GM19468 (cell line): ENCODE measurements around the gene RPP30.

ENCODE experiments used
- ATAC-seq: cut with Tn5 transposase; IDR thresholded peaks from one replicate; pipeline ENCODE4 v1.9.1; 2021; ENCODE audit warnings: mild to moderate bottlenecking, moderate library complexity, moderate number of reproducible peaks; ENCODE audit not compliant: unreplicated experiment; ENCODE audit errors: extremely low read depth

The RPP30 gene

DNA sequence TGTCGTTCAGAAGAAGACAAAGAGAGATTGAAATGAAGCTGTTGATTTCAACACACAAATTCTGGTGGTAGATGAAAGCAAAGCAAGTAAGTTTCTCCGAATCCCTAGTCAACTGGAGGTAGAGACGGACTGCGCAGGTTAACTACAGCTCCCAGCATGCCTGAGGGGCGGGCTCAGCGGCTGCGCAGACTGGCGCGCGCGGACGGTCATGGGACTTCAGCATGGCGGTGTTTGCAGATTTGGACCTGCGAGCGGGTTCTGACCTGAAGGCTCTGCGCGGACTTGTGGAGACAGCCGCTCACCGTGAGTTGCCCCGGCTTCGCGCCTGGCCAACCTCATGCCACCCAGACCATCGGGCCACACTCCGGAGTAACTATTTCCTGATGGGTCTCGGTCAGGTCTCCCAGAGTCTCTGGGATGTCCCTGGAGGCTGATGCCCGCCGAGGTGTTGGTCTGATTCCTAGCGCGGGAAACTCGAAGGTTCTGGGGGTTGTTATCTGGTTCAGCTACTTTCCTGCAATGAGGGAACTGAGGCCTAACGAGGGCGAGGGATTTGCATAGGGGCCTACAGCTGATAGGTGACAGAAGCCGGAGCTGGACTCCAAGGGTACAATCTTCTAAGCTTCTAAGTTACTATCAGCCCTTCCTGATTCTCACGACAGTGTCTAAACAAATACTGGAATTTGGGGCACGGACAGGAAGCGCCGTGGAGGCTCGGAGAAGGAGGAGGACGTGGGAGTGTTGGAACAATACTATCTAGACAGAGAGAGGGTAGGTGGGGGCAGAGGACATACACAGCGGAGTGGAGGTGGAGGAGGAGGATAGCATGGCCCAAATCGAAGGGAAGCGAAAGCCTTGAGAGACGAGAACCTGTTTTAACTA, at the start of gene RPP30:
Gene RPP30, plus strand, starts transcription at position 209 of the 882 bp plus-strand sequence. Its CDS starts 13 bp downstream, at position 222.
- ATAC-seq = peak; percentile 87

DNA sequence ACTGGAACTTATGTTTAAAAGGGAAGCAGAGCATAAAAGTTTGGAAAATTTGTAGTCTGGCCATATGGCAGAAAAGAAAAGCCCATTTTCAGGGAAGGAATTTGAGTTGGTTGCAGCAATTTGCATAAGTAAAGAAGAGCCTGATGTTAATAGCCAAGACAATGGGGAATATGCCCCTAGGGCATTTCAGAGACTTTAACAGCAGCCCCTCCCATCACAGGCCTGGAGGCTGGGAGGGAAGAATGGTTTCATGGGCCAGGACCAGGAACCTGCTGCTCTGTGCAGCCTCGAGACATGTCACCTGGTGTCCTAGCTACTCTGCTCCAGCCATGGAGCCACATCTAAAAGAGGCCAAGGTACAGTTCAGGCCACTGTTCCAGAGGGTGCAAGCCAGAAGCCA, 49.3 kb upstream of the RPP30 start:
- no peak for ATAC-seq

DNA sequence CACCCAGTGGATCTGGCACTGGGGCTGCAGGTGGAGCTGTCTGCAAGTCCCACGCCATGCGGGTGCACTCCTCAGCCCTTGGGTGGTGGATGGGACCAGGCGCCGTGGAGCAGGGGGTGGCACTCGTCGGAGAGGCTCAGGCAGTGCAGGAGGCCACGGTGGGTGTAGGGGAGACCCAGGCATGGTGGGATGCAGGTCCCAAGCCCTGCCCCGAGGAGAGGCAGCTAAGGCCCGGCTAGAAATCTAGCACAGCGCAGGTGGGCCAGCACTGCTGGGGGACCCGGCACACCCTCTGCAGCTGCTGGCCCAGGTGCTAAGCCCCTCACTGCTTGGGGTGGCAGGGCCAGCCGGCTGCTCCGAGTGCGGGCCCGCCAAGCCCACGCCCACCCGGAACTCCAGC, 39.7 kb upstream of the RPP30 start:
- no peak for ATAC-seq

DNA sequence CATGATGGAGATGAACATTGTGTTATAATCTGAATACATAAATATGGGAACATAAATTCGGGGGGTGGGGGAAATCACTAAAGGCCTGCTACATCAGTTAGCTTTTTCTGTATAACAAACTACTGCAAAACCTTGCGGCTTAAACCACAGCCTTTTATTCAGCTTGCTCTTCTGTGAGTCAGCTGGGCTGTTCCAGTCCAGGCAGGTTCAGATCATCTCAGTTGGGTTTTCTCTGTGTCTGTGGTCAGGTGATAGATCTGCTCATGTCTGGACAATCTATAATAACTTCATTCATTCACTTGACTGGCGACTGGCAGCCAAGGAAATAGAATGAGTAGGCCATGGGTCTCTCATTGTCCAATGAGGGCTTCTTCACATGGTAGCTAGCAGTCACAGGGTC, 37.4 kb upstream of the RPP30 start:
- no peak for ATAC-seq

DNA sequence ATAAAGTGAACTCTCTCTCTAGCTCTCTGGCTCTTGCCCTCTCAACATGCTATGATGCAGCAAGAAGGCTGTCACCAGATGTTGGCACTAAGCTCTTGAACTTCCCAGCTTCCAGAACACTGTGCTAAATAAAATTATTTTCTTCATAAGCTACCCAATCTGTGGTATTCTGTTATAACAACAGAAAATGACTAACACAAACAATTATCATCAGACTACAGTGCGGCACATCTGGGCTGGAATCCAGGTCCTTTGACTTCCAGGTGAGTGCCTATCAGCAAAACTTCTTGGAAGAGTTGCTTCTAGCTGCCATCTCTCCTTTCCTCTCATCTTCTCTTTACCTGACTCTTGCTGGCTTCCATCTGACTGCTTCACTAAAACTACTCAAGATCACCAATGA, 34.3 kb upstream of the RPP30 start:
- no peak for ATAC-seq

DNA sequence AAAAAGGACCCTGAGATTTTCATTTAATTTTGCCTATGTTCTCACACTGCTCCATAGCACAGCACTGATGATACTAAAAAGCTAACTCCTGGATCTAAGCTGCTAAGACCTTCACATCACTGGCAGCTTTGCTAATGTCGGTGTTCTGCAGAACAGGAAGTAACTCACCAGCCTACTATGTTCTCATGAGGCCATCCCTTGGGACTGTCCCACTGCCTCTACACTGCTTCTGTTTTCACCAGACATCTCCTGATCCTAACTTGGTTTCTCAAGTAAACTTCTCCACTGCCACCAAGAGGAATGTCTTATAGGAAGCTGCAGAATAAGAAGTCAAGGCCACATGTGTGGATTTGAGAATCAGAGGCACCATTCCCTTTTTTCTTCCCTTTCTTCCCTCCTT, 29.0 kb upstream of the RPP30 start:
- ATAC-seq = no peak

DNA sequence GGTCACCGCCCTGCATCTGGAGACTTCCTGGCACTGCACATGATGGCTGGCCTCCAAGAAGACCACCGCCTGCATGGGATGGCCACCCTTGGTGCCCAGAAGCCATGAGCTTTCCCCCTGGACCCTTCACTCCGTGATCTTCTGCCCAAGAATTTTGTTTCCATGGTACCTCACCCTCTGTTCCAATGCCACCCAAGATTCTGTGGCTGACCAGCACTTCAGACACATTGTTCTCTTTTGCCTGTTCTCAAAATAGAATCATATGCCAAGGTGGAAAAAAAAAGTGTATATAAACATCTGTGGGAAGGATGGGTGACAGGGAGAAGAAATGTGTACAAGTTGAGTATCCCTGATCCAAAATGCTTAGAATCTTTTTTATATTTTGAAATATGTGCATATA, 26.0 kb upstream of the RPP30 start:
- no peak for ATAC-seq

DNA sequence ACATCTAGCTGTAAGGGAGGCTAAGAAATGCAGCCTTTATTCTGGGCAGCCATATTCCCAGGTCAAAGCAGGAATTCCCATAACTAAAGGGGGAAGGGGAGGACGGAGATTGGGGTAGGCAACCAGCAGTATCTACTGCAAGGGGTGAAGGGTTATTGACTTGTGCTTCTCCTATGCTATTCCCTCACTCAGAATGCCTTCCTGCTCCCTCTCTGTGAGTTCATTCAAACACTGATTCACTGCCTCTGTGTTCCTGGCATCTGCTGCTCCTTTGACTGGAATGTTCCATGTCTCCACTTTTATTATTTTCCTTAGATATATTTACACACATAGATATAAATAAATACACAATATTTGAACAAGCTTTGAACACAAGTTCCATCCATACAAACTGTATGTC, 25.0 kb upstream of the RPP30 start:
- no peak for ATAC-seq

DNA sequence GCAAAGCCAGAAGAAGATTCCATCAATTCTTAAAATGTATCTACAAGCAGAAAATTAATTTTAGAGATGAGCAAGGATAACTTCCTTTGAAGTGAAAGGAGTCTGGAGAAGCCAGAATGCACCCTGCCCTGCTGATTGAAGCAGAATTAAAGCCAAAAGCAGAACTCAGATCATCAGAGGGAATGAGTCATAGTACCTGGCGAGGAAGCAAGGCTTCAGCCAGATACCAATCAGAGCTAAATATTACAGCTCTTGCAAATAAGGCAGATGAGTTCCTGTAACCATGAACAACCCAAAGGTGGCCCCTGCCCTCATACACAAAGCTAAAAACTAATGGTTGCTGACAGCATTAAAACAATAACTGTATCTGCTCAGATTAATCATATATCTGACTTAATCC, 24.3 kb upstream of the RPP30 start:
- no peak for ATAC-seq

DNA sequence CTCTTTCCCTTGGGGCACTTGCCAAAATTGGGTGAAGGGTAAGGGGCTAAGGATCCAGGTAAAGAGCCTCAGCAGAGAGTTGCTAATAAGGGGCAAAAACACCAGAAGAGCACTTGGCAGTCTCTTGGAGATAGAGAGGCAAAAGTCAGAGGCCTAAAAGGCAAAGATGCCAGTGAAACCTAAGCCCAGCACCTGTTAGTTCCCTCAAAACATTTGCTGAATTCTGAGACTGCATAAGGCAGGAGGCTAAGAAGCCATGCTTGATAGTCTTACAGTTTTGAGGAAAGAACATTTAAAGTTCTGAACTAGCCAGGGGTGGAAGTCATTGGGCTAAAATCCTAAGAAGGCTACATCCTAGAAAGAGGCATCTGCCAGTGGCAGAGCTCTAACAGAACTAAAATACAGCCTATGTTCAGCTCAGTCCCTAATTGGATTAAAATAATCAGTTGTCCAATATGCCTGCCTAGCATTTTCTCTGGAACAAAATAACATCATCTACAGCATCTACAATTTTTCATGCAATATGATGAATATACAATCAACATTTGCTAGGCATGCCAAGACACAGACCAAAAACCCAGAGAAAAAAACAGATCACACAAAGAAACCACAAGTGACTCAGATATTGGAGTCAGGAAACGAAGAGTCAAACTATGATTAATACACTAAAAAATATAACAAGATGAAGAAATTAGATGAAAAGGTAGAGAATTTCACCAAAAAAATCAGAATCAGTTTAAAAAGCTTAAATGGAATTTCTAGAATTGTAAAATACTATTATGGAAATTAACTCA, 21.6 kb upstream of the RPP30 start:
- ATAC-seq = no peak

DNA sequence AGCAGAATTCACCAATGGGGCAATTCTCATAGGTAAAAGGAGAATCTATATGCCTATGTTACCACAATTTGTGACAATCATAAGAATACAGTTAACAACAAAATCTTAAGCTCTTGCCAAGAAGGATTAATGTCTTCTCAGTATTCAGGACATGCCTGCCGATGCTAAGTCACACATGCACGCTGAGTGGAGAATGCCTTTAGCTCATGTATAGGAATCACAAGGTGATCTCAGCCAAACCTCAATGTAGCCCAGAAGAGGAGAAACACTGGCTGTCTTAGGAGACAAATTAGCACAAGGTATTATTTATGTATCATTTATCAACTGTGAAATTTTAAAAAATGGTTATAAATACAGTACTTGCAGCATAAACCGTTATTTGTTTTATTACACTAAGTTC, 16.6 kb upstream of the RPP30 start:
- no peak for ATAC-seq

DNA sequence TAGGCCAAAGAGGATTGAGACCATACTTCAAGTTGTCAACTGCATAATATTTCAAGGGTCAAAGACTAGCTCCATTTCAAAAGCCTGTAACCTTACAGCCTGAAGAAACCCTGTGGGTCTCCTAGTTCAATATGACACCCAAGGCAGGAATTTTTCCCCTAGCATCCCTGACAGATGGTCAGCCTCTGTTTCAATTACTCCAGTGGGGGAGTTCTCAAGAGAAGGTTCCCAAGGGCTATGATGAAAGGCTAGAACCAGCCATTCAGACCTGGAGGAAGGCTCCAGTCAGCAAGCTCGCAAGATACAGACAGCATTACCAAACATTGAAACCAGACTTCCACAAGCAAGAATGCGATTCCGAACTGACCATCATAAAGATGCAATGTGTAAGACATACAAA, 15.5 kb upstream of the RPP30 start:
- ATAC-seq = no peak

DNA sequence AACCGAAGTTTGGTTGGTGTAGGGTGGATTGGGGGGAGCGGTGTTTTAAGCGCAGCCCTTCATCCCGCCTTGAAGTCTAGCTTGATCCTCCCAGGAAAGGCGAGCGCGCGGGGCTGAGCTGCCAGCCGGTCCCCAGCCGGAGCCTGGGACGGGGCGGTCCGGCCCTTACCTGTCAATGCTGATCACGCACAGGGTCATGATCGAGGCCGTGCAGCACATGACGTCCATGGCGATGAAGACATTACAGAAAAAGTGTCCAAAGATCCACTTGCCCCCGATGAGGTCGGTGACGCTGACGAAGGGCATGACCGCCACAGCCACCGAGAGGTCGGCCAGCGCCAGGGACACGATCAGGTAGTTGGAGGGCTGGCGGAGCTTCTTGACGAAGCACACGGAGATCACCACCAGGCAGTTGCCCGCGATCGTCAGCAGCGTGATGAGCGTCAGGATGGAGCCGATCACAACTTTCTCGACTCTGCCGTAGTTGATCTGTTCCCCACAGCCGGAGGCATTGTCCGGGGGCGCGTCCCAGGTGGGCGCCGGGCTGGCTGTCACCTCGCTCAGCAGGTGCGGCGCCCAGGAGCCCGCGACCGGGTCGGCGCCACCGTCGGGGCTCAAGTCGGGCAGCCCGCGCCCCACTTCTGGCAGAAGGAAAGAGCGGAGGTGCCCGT, 14.7 kb upstream of the RPP30 start:
- no peak for ATAC-seq

DNA sequence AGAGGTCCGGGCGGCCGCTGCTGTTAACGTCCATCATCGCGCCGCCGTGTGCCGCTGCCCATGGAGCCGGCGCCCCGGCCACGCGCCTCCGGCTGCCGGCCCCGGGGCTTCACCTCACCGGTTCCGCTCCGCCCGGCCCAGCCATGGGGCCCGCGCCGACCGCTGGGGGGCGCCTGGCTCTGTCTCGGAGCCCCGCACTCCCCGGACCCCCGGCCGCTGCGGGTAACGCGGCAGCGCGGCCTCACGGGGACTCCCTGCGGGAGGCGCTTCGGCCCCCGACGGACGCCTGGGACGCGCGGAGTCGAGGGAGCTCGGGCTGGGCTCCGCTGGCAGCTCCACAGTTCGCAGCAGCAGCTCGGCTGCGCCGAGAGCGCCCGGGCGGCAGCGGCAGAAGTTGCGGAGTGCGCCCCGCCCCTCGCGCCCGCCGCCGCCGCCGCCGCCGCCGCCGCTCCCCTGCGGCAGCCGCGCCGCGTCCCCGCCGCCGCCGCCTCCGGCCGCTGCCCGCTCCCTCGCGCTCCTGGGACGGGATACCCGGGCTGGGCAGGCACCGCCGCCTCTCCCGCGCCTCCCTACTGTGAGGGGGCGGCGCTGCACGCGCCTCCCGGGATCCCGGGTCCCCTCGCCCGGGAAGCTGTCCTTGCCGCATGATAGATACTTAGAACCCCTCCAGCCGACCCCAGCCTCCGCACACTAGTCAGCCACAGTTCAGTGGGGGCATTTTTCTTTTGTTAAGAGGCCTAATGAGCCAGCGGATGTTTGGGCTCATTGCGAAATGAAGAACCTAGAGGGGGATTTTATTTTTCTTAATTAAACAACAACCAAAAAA, 13.9 kb upstream of the RPP30 start, which contains the start of gene HTR7:
Gene HTR7, minus strand, starts transcription at position 405 of the 826 bp plus-strand sequence. Its CDS starts 368 bp downstream, at position 37.
- ATAC-seq = peak; percentile 64

DNA sequence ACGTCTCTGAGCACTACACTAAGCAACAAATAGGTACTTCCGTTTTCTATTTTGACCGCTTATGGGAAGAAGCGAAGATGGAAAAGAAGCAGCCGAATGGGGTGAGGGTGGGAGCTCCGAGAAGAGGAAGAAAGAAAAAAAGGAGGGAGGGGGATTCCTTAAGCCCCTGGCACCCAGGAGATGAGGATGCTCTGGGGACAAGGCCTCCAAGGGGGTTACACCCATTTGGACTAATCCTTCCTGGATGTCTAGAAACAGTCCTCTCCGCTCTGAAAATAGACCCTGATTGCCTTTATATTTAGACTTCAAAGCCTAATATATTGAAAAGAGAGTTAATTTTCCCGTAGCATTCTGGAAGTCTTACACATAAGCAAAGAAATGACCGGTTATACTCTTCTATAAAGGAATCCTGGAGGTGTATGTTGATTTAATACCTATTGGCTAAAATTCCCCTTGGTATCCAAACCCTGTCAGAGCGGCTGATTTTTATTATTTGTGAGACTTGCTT, 13.3 kb upstream of the RPP30 start:
- ATAC-seq = no peak

DNA sequence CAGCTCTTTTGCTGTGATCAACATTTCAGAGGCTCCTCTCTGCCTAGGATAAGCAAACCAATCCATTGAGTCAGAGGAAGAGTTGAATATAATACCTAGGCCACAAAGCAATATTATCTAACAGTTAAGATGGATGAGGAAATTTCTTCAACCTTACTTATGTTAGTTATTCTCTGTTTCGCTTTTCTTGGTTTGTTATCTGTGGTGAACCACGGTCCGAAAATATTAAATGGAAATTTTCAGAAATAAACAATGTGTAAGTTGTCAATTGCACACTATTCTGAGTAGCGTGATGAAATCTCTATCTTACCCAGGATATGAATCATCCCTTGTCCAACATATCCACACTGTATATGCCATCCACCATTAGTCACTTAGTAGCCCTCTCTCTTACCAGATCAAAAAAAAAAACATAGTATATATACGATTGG, 12.4 kb upstream of the RPP30 start:
- ATAC-seq = no peak

DNA sequence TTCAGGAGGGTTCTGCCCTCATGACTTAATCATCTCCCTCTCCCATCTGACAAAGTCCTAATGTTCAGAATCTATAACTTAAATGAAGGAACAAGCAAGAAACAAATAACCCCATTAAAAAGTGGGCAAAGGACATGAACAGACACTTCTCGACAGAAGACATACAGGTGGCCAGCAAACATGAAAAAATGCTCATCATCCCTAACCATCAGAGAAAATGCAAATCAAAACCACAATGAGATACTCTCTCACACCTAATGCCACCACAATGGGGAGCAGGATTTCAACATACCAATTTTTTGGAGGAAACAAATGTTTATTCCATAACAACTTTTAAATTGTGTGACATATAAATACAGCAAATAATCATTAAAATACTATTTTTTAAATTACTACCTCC, 11.0 kb upstream of the RPP30 start:
- no peak for ATAC-seq

DNA sequence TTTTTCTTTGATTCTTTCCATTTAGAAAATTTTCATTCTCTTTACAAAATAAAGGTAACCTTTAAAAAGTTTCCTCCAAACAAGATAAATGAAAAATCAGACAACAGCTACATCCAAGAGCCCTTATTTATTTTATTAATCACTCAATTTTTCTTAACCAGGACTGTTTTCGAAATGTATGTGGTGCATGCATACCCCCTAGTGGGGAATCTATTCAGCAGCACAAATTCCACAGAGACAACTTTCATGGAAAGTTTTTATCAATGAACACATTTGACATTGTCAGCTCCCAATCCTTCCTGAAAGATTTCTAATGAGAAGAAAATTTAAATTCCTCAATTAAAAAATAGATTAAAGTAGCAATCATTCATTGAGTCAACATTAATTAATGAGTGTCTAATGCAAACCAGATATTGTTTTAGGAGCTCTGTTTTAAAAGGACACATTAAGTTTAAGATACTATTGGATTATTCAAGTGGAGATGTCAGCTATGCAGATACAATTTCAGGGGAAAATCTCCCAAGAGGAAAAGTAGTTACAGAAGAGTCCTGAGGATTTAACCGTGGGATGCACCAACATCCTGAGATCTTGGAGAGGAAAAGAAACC, 8.8 kb upstream of the RPP30 start:
- ATAC-seq = no peak

DNA sequence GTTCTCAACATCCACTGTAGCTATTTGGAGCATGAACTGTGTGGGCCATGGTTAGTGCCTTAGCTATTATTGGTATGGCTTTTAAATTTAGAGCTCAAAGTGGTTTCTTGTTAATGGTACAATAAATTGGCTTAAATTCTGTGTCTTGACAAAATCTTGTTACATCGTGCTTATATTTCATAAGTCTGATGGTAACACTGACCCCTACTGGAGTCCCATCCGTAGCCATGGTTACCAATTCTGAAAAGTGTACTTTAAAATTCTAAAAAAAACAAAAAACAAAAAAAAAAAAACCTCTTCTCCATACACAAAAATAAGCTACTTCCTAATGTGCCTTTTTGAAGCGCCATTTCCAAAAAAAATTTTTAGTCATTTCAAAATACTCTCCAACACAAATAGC, 6.4 kb upstream of the RPP30 start:
- ATAC-seq = no peak
